ENCODE data around the gene DYNLT1. TPM values are rescaled to one million over a fixed set of nuclear protein-coding genes. Genes with fewer than 3 reads are reported as not detected.
A peak's percentile ranks its signal among the peaks of the same experiment; 100 is the strongest.
"Not testable (repeated sequence)": the region's sequence is repeated elsewhere in the genome, so short reads cannot be mapped to it uniquely, and the experiment has no call there.

The DYNLT1 gene
- total RNA-seq, 2 donors from 2014 or later = 111 to 127 TPM

- Mint-ChIP-seq H3K4me1 (ENCODE audit: low read depth) (peaks cover 20% of the 10 kb centered on the region), H3K4me3 (no peak overlapping the region), H3K36me3 (ENCODE audit: insufficient read depth in 2 of 2) (peaks cover 17 to 47% of the 10 kb centered on the region in 2 donors), H3K27ac (no peak overlapping the region), H3K27me3 (ENCODE audit: low read depth) (no peaks in the 10 kb centered on the region), H3K9me3 (peaks cover 0 to 1% of the 10 kb centered on the region in 2 donors)
- DNase-seq = no peak
- no peak for ATAC-seq (replicated peaks in 1 of 2)
Measured at GRCh38 chr6:158672726-158673125, 28.2 kb upstream of the DYNLT1 start.

DNA sequence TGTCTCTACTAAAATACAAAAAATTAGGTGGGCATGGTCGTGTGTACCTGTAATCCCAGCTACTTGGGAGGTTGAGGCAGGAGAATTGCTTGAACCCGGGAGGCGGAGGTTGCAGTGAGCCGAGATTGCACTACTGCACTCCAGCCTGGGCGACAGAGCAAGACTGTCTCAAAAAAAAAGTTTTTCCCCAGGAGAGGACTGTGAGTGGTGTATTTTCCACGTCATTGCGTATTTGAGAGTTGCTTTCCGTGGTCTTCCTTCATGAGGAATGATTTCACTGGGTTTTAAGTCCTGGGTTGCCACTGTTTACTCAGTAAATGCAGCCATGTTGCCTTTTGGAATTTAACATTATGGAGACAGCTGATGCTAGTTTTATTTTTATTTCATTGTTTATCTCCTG lies 27.6 kb upstream of the DYNLT1 start:
- DNase-seq; H3K4me3 Mint-ChIP-seq; H3K9me3 Mint-ChIP-seq; H3K27ac Mint-ChIP-seq; H3K27me3 Mint-ChIP-seq (ENCODE audit: low read depth); ATAC-seq (replicated peaks in 1 of 2): not testable (repeated sequence)
- Mint-ChIP-seq H3K4me1 (ENCODE audit: low read depth) (peaks cover 19% of the 10 kb centered on the region), H3K36me3 (ENCODE audit: insufficient read depth in 2 of 2) (peaks cover 19 to 46% of the 10 kb centered on the region in 2 donors)

GRCh38 chr6:158669145-158670035 lies 24.8 kb upstream of the DYNLT1 start:
- H3K4me3 Mint-ChIP-seq = no peak overlapping the region
- H3K4me1 Mint-ChIP-seq (ENCODE audit: low read depth) = peaks cover 12% of the 10 kb centered on the region
- ATAC-seq (replicated peaks in 1 of 2) (no peak), DNase-seq (no peak)
- H3K36me3 Mint-ChIP-seq (ENCODE audit: insufficient read depth in 2 of 2) = peaks cover 23 to 46% of the 10 kb centered on the region in 2 donors
- no peaks in the 10 kb centered on the region for H3K27me3 Mint-ChIP-seq (ENCODE audit: low read depth)
- H3K27ac Mint-ChIP-seq = peak overlapping the region; percentile 5
- peaks cover 0 to 1% of the 10 kb centered on the region in 2 donors for H3K9me3 Mint-ChIP-seq

- no peak for ATAC-seq (replicated peaks in 1 of 2)
- no peaks in the 10 kb centered on the region for H3K9me3 Mint-ChIP-seq
- peak overlapping the region; percentile 30 for H3K27ac Mint-ChIP-seq
- no peak for DNase-seq
- H3K36me3 Mint-ChIP-seq (ENCODE audit: insufficient read depth in 2 of 2) = peaks cover 20 to 44% of the 10 kb centered on the region in 2 donors
- H3K4me3 Mint-ChIP-seq = no peak overlapping the region
- H3K27me3 Mint-ChIP-seq (ENCODE audit: low read depth) = no peaks in the 10 kb centered on the region
- H3K4me1 Mint-ChIP-seq (ENCODE audit: low read depth) = peaks cover 12% of the 10 kb centered on the region
Measured at GRCh38 chr6:158668707-158669103, 24.2 kb upstream of the DYNLT1 start.

GRCh38 chr6:158667360-158667981 lies 22.9 kb upstream of the DYNLT1 start:
- Mint-ChIP-seq H3K36me3 (ENCODE audit: insufficient read depth in 2 of 2) (peaks cover 21 to 45% of the 10 kb centered on the region in 2 donors), H3K4me3 (no peak overlapping the region), H3K4me1 (ENCODE audit: low read depth) (peaks cover 20% of the 10 kb centered on the region), H3K9me3 (no peaks in the 10 kb centered on the region), H3K27me3 (ENCODE audit: low read depth) (no peaks in the 10 kb centered on the region), H3K27ac (peak overlapping the region; percentile 66)
- DNase-seq (no peak), ATAC-seq (replicated peaks in 1 of 2) (no peak)

DNA sequence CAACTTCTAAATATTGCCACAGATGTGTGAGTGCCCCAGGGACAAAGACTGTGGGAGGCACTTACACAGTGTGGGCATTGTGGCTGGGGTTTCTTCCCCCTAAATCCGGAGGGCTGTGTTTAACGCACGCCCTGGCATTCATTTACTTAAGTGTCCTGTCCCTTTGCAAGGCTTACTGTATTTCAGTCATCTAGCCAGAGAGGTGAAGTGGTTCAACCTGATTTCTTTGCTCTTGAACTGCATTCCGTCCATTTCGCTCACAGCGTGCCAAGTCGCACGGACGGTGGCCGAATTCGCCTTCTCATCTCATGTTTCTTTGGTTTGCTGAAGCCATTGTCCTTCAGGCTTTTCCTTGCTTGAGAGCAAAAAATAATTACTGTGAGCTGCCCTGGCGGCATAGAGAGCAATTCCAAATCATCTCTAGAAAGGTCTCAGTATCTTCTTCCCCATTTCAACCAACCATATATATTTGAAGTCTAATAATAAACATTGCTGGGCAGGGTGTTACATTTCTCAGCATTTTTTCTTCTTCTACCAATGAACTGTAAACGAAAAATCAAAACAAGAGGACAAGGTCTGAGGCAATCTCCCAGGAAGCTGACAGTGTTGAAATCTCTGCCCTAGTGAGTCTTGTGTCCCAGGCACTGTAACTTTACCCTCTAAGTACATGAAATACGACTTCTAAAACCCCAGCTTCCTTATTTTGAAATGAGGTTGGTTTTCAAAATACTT lies 22.3 kb upstream of the DYNLT1 start:
- Mint-ChIP-seq H3K9me3 (no peaks in the 10 kb centered on the region), H3K4me3 (peak overlapping the region in 1 of 2 donors; percentile 13), H3K27me3 (ENCODE audit: low read depth) (no peaks in the 10 kb centered on the region), H3K36me3 (ENCODE audit: insufficient read depth in 2 of 2) (peaks cover 21 to 47% of the 10 kb centered on the region in 2 donors), H3K4me1 (ENCODE audit: low read depth) (peaks cover 22% of the 10 kb centered on the region), H3K27ac (peak overlapping the region; percentile 66)
- DNase-seq = no peak
- ATAC-seq (replicated peaks in 1 of 2) = no peak

DNA sequence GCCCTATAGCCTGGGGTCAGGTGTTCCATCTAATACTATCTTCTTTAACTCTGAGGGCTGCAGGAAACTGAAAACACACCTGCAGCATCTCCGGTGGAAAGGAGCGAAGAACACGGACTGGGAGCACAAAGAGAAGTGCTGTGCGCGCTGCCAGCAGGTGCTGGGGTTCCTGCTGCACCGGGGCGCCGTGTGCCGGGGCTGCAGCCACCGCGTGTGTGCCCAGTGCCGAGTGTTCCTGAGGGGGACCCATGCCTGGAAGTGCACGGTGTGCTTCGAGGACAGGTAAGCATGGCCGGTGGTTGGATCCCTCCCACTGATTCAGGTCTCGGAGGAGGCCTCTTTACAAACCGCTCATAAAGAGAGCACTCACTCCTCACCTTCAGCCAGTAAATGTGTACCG lies 20.8 kb upstream of the DYNLT1 start:
- ATAC-seq (replicated peaks in 1 of 2) (no peak), DNase-seq (no peak)
- Mint-ChIP-seq H3K27me3 (ENCODE audit: low read depth) (no peaks in the 10 kb centered on the region), H3K27ac (no peak overlapping the region), H3K36me3 (ENCODE audit: insufficient read depth in 2 of 2) (peaks cover 24 to 51% of the 10 kb centered on the region in 2 donors), H3K4me3 (no peak overlapping the region), H3K9me3 (no peaks in the 10 kb centered on the region), H3K4me1 (ENCODE audit: low read depth) (peaks cover 31% of the 10 kb centered on the region)

GRCh38 chr6:158663625-158664165 lies 19.2 kb upstream of the DYNLT1 start:
- no peaks in the 10 kb centered on the region for H3K27me3 Mint-ChIP-seq (ENCODE audit: low read depth)
- ATAC-seq (replicated peaks in 1 of 2) = no peak
- H3K36me3 Mint-ChIP-seq (ENCODE audit: insufficient read depth in 2 of 2) = peaks cover 27 to 47% of the 10 kb centered on the region in 2 donors
- peaks cover 44% of the 10 kb centered on the region for H3K4me1 Mint-ChIP-seq (ENCODE audit: low read depth)
- peak overlapping the region in 1 of 2 donors; percentile 66 for H3K4me3 Mint-ChIP-seq
- DNase-seq = no peak
- no peaks in the 10 kb centered on the region for H3K9me3 Mint-ChIP-seq
- H3K27ac Mint-ChIP-seq = no peak overlapping the region

GRCh38 chr6:158662954-158663624 lies 18.5 kb upstream of the DYNLT1 start:
- peak overlapping the region; percentile 90 for H3K27ac Mint-ChIP-seq
- peak overlapping the region; percentile 59 to 66 for H3K4me3 Mint-ChIP-seq
- H3K4me1 Mint-ChIP-seq (ENCODE audit: low read depth) = peaks cover 44% of the 10 kb centered on the region
- DNase-seq (no peak), ATAC-seq (replicated peaks in 1 of 2) (no peak)
- H3K9me3 Mint-ChIP-seq = no peaks in the 10 kb centered on the region
- no peaks in the 10 kb centered on the region for H3K27me3 Mint-ChIP-seq (ENCODE audit: low read depth)
- peaks cover 24 to 43% of the 10 kb centered on the region in 2 donors for H3K36me3 Mint-ChIP-seq (ENCODE audit: insufficient read depth in 2 of 2)

DNA sequence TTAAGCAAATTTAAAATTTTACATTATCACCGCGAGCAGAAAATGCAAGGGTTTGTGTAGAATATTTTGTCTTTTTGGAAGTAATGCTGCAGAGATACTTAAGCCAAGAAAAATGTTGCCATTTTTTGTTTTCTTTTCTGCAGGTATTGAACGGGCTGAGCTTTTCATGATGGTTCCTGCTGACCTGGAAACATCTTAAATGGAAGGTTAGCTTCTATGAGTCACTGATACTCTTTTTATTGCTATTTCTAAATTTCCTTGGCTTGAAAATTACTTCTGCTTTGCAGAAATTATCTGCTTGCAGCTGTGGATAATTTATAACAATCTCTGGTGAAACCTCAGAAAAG lies 18.0 kb upstream of the DYNLT1 start:
- Mint-ChIP-seq H3K36me3 (ENCODE audit: insufficient read depth in 2 of 2) (peaks cover 24 to 43% of the 10 kb centered on the region in 2 donors), H3K4me1 (ENCODE audit: low read depth) (peaks cover 48% of the 10 kb centered on the region), H3K9me3 (no peaks in the 10 kb centered on the region), H3K27me3 (ENCODE audit: low read depth) (no peaks in the 10 kb centered on the region), H3K27ac (peak overlapping the region; percentile 19), H3K4me3 (peak overlapping the region; percentile 59 to 66)
- DNase-seq = no peak
- ATAC-seq (replicated peaks in 1 of 2) = no peak

DNA sequence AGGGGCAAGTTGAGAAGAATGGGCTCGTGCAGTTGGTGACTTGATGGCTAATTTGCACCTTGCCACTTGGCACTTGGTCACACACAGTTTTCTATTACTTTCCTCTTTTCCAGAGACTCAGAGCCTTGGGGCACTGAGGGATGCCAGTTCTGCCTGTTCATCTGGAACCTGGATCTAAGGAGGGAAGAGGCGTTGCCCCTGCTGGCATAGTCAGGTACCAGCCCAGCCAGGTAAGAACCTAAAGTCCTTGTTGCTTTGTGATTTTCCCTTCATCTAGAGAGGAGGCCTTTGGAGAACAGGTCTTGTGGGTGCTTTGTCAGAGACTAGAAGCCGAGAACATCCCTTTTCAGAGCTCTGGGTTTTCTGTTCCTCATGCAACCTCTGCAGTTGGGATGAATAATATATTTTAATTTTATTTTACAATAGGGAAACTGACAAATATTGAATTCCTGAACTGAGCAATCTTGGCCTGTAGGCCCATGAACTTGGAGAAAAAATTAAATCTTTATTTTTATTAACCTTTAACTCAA lies 16.7 kb upstream of the DYNLT1 start:
- Mint-ChIP-seq H3K27ac (no peak overlapping the region), H3K4me1 (ENCODE audit: low read depth) (peaks cover 62% of the 10 kb centered on the region), H3K27me3 (ENCODE audit: low read depth) (no peaks in the 10 kb centered on the region), H3K9me3 (no peaks in the 10 kb centered on the region), H3K4me3 (no peak overlapping the region), H3K36me3 (ENCODE audit: insufficient read depth in 2 of 2) (peaks cover 21 to 47% of the 10 kb centered on the region in 2 donors)
- DNase-seq = no peak
- no peak for ATAC-seq (replicated peaks in 1 of 2)

- Mint-ChIP-seq H3K36me3 (ENCODE audit: insufficient read depth in 2 of 2) (peaks cover 29 to 53% of the 10 kb centered on the region in 2 donors), H3K9me3 (no peaks in the 10 kb centered on the region), H3K4me3 (peak overlapping the region; percentile 57 to 61), H3K27me3 (ENCODE audit: low read depth) (no peaks in the 10 kb centered on the region), H3K27ac (peak overlapping the region; percentile 31), H3K4me1 (ENCODE audit: low read depth) (peaks cover 70% of the 10 kb centered on the region)
- ATAC-seq (replicated peaks in 1 of 2) (peak; percentile 31 to 48), DNase-seq (no peak)
Measured at GRCh38 chr6:158660333-158660754, 15.8 kb upstream of the DYNLT1 start.
